ENCODE measurements around the gene NUAK1. TPM values are rescaled to one million over a fixed set of nuclear protein-coding genes. Genes with fewer than 3 reads are reported as not detected.

NUAK1 gene
- total and polyA plus RNA-seq, 2 experiments from 2014 or later, result 13.4 to 29.6 TPM

GRCh38 chr12:106031761-106032622 lies 106.8 kb downstream of the NUAK1 start:
- no peak for DNase-seq
- H3K27me3 ChIP-seq (replicated peaks; ENCODE audit: insufficient read depth), result no peaks in the 10 kb centered on the region
- H3K9me2 ChIP-seq (ENCODE audit: insufficient read depth), result no peaks in the 10 kb centered on the region
- TF ChIP-seq EZH2phosphoT487 (IDR thresholded peaks at IDR 0.05; ENCODE audit: insufficient read depth, low read depth) (no peak), EZH2 (IDR thresholded peaks at IDR 0.05; ENCODE audit: insufficient read depth, poor library complexity, severe bottlenecking) (no peak)
- H3K79me2 ChIP-seq (ENCODE audit: insufficient read depth), result no peaks in the 10 kb centered on the region
- no peaks in the 10 kb centered on the region for H3K9me3 ChIP-seq (ENCODE audit: low read depth)
- no peak overlapping the region for H3K4me3 ChIP-seq
- no peak overlapping the region for H3K9ac ChIP-seq
- WGBS, 2 experiments (ENCODE audit: low coverage in 1 of 2, low lambda C conversion rate in 2 of 2, missing lambda C conversion rate in 2 of 2), result 89 to 92% methylated on average over 4 of the region's 4 CpGs
- H4K20me1 ChIP-seq (ENCODE audit: insufficient read depth), result no peaks in the 10 kb centered on the region
- peaks cover 39% of the 10 kb centered on the region for H3K4me1 ChIP-seq (ENCODE audit: insufficient read depth)
- no peak overlapping the region for H2AFZ ChIP-seq
- in situ Hi-C loops (cut with MboI), result no loop called here
- peaks cover 24% of the 10 kb centered on the region for H3F3A ChIP-seq (ENCODE audit: insufficient read depth)
- no peak overlapping the region for H3K4me2 ChIP-seq (ENCODE audit: unreplicated experiment)
- H3K27ac ChIP-seq, result peak overlapping the region; percentile 87; the same call in 1 of the 2 replicates
- H3K36me3 ChIP-seq (ENCODE audit: low read depth), result no peaks in the 10 kb centered on the region

- H4K20me1 ChIP-seq (ENCODE audit: insufficient read depth), result no peaks in the 10 kb centered on the region
- WGBS, 2 experiments (ENCODE audit: low coverage in 1 of 2, low lambda C conversion rate in 2 of 2, missing lambda C conversion rate in 2 of 2), result 7 to 9% methylated on average over 12 of the region's 12 CpGs
- TF ChIP-seq EZH2phosphoT487 (IDR thresholded peaks at IDR 0.05; ENCODE audit: insufficient read depth, low read depth) (no peak), EZH2 (IDR thresholded peaks at IDR 0.05; ENCODE audit: insufficient read depth, poor library complexity, severe bottlenecking) (no peak)
- peak overlapping the region; percentile 57 for H3K9ac ChIP-seq
- H3K79me2 ChIP-seq (ENCODE audit: insufficient read depth), result no peaks in the 10 kb centered on the region
- H3K9me3 ChIP-seq (ENCODE audit: low read depth), result no peaks in the 10 kb centered on the region
- peak overlapping the region; percentile 66 for H3K4me2 ChIP-seq (ENCODE audit: unreplicated experiment)
- in situ Hi-C loops (cut with MboI), result no loop called here
- no peaks in the 10 kb centered on the region for H3K36me3 ChIP-seq (ENCODE audit: low read depth)
- peak overlapping the region; percentile 87 for H3K27ac ChIP-seq
- DNase-seq, result peak; percentile 89
- peak overlapping the region; percentile 56 for H3K4me3 ChIP-seq
- peaks cover 39% of the 10 kb centered on the region for H3K4me1 ChIP-seq (ENCODE audit: insufficient read depth)
- no peaks in the 10 kb centered on the region for H3K27me3 ChIP-seq (replicated peaks; ENCODE audit: insufficient read depth)
- peak overlapping the region; percentile 66 for H2AFZ ChIP-seq
- H3F3A ChIP-seq (ENCODE audit: insufficient read depth), result peaks cover 24% of the 10 kb centered on the region
- H3K9me2 ChIP-seq (ENCODE audit: insufficient read depth), result no peaks in the 10 kb centered on the region
Measured at GRCh38 chr12:106030210-106031071, 108.3 kb downstream of the NUAK1 start.

- peak overlapping the region; percentile 66; the same call in 1 of the 2 replicates for H2AFZ ChIP-seq
Measured at GRCh38 chr12:106029532-106029931, 109.2 kb downstream of the NUAK1 start.

GRCh38 chr12:106027911-106028310 lies 110.8 kb downstream of the NUAK1 start:
- WGBS, 2 experiments (ENCODE audit: low coverage in 1 of 2, low lambda C conversion rate in 2 of 2, missing lambda C conversion rate in 2 of 2), result 84% methylated on average over 6 of the region's 6 CpGs
- Histone ChIP-seq H3K9ac (no peak overlapping the region), H3K9me3 (ENCODE audit: low read depth) (no peaks in the 10 kb centered on the region), H3K4me3 (no peak overlapping the region), H3F3A (ENCODE audit: insufficient read depth) (peaks cover 24% of the 10 kb centered on the region), H3K27ac (no peak overlapping the region), H3K4me2 (ENCODE audit: unreplicated experiment) (no peak overlapping the region), H4K20me1 (ENCODE audit: insufficient read depth) (no peaks in the 10 kb centered on the region), H3K9me2 (ENCODE audit: insufficient read depth) (no peaks in the 10 kb centered on the region), H3K36me3 (ENCODE audit: low read depth) (no peaks in the 10 kb centered on the region), H2AFZ (no peak overlapping the region), H3K27me3 (replicated peaks; ENCODE audit: insufficient read depth) (no peaks in the 10 kb centered on the region), H3K79me2 (ENCODE audit: insufficient read depth) (no peaks in the 10 kb centered on the region), H3K4me1 (ENCODE audit: insufficient read depth) (peaks cover 38% of the 10 kb centered on the region)
- in situ Hi-C loops (cut with MboI), result no loop called here
- TF ChIP-seq EZH2phosphoT487 (IDR thresholded peaks at IDR 0.05; ENCODE audit: insufficient read depth, low read depth), result no peak
- no peak for TF ChIP-seq EZH2 (IDR thresholded peaks at IDR 0.05; ENCODE audit: insufficient read depth, poor library complexity, severe bottlenecking)
- DNase-seq, result no peak

More at GRCh38 chr12:106029532-106029931, 109.2 kb downstream of the NUAK1 start:
- H4K20me1 ChIP-seq (ENCODE audit: insufficient read depth), result no peaks in the 10 kb centered on the region
- H3K36me3 ChIP-seq (ENCODE audit: low read depth), result no peaks in the 10 kb centered on the region
- H3K4me3 ChIP-seq, result no peak overlapping the region
- H3K79me2 ChIP-seq (ENCODE audit: insufficient read depth), result no peaks in the 10 kb centered on the region
- no peaks in the 10 kb centered on the region for H3K27me3 ChIP-seq (replicated peaks; ENCODE audit: insufficient read depth)
- peak overlapping the region; percentile 66 for H3K4me2 ChIP-seq (ENCODE audit: unreplicated experiment)
- no peaks in the 10 kb centered on the region for H3K9me3 ChIP-seq (ENCODE audit: low read depth)
- TF ChIP-seq EZH2phosphoT487 (IDR thresholded peaks at IDR 0.05; ENCODE audit: insufficient read depth, low read depth), result no peak
- H3K9ac ChIP-seq, result no peak overlapping the region
- H3K27ac ChIP-seq, result peak overlapping the region; percentile 87
- DNase-seq, result no peak
- H3K9me2 ChIP-seq (ENCODE audit: insufficient read depth), result no peaks in the 10 kb centered on the region
- H3F3A ChIP-seq (ENCODE audit: insufficient read depth), result peaks cover 24% of the 10 kb centered on the region
- in situ Hi-C loops (cut with MboI), result no loop called here
- peaks cover 39% of the 10 kb centered on the region for H3K4me1 ChIP-seq (ENCODE audit: insufficient read depth)
- WGBS, 2 experiments (ENCODE audit: low coverage in 1 of 2, low lambda C conversion rate in 2 of 2, missing lambda C conversion rate in 2 of 2), result 81 to 92% methylated on average over 1 of the region's 1 CpG

Data from GM23248 (cell line).